Large intestine (tissue), 3 donors: ENCODE measurements around the gene TMEM161A. TPM values are rescaled to one million over a fixed set of nuclear protein-coding genes. Genes with fewer than 3 reads are reported as not detected.
A peak's percentile ranks its signal among the peaks of the same experiment; 100 is the strongest.
"Not testable (repeated sequence)": the region's sequence is repeated elsewhere in the genome, so short reads cannot be mapped to it uniquely, and the experiment has no call there.

Source experiments
- DNase-seq, 2 donors: peaks; one replicate each; pipeline versions ENCODE4 v3.0.0 to v3.0.0-alpha.2; 2013
- H3K27ac ChIP-seq: one replicate; pipeline ENCODE4 v1.5.1; 2013; ENCODE audit warnings: low read length
- H3K27me3 ChIP-seq: 2 replicates; pipeline ENCODE4 v1.6.1; 2013; ENCODE audit warnings: low read length; ENCODE audit not compliant: control insufficient read depth, insufficient read depth
- H3K36me3 ChIP-seq: 2 replicates; pipeline ENCODE4 v1.6.1; 2013; ENCODE audit warnings: low read length; ENCODE audit not compliant: control insufficient read depth, insufficient read depth
- H3K4me1 ChIP-seq: one replicate; pipeline ENCODE4 v1.6.1; 2013; ENCODE audit warnings: low read length; ENCODE audit not compliant: control insufficient read depth, insufficient read depth
- H3K4me3 ChIP-seq: one replicate; pipeline ENCODE4 v1.5.1; 2013; ENCODE audit warnings: low read length
- H3K9me3 ChIP-seq: one replicate; pipeline ENCODE4 v1.6.1; 2013; ENCODE audit warnings: mild to moderate bottlenecking, low read depth, low read length, moderate library complexity; ENCODE audit not compliant: control insufficient read depth
- WGBS: methylation state at CpG from one replicate; pipeline ENCODE4 v1.1.5; 2013; ENCODE audit warnings: low lambda C conversion rate; ENCODE audit not compliant: insufficient coverage; 5-methylcytosine and 5-hydroxymethylcytosine counted together
- polyA plus RNA-seq: library from polyadenylated mRNA; unstranded; fragments of 120-200 nt; gene quantifications from one replicate; pipeline ENCODE4 v1.2.1, GENCODE V29; 2013

Gene TMEM161A
- polyA plus RNA-seq, 1 donor = 29.0 TPM

GRCh38 chr19:19110410-19111135, 27.7 kb downstream of the TMEM161A start:
- Histone ChIP-seq H3K36me3 (peaks cover 9% of the 10 kb centered on the region), H3K27me3 (peaks cover 3% of the 10 kb centered on the region), H3K4me3 (peak overlapping the region; percentile 14), H3K27ac (no peak overlapping the region), H3K4me1 (peaks cover 20% of the 10 kb centered on the region), H3K9me3 (no peaks in the 10 kb centered on the region)
- WGBS = no CpG with 5 or more reads among the region's 66 CpGs
- peak; percentile 51 to 80 for DNase-seq

DNA sequence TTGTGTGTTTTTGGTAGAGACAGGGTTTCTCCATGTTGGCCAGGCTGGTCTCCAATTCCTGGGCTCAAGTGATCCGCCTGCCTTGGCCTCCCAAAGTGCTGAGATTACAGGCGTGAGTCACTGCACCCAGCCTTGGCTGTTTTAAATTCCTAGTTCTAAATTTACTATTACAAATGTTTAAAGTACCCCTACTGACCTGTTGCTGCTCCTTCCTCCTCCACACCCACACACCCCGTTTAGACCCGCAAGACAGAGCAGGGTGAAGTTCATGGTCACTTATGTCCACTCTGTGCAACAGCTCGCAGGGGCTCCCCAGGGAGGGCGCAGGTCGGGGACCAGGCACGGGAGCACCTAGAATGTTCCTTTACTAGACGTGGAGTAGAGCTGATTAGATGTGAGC, 28.7 kb downstream of the TMEM161A start:
- WGBS = no CpG with 5 or more reads among the region's 9 CpGs
- H3K4me1 ChIP-seq = peaks cover 25% of the 10 kb centered on the region
- H3K4me3 ChIP-seq = no peak overlapping the region
- peaks cover 9% of the 10 kb centered on the region for H3K36me3 ChIP-seq
- H3K9me3 ChIP-seq = no peaks in the 10 kb centered on the region
- no peak for DNase-seq
- no peak overlapping the region for H3K27ac ChIP-seq
- H3K27me3 ChIP-seq = peaks cover 3% of the 10 kb centered on the region

GRCh38 chr19:19107654-19108053, 30.6 kb downstream of the TMEM161A start:
- H3K27ac ChIP-seq = no peak overlapping the region
- H3K36me3 ChIP-seq = peaks cover 9% of the 10 kb centered on the region
- no peak overlapping the region for H3K4me3 ChIP-seq
- H3K4me1 ChIP-seq = peaks cover 39% of the 10 kb centered on the region
- no peaks in the 10 kb centered on the region for H3K9me3 ChIP-seq
- peaks cover 3% of the 10 kb centered on the region for H3K27me3 ChIP-seq
- no CpG with 5 or more reads among the region's 11 CpGs for WGBS
- DNase-seq = no peak

DNA sequence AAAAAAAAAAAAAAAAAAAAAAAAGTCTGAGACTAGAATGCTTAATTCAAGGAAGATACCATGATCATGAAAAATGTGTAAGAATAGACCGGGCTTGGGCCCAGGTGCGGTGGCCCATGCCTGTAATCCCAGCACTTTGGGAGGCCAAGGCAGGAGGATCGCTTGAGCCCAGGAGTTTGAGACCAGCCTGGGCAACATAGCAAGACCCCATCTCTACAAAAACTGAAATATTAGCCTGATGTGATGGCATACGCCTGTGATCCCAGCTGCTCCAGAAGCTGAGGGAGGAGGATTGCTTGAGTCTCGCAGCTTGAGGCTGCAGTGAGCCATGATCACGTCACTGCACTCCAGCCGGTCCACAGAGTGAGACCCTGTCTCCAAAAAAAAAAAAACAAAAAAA, 31.3 kb downstream of the TMEM161A start:
- not testable (repeated sequence) for H3K9me3 ChIP-seq, H3K27me3 ChIP-seq, H3K36me3 ChIP-seq, DNase-seq, H3K4me3 ChIP-seq, H3K27ac ChIP-seq
- H3K4me1 ChIP-seq = peaks cover 43% of the 10 kb centered on the region
- WGBS = no CpG with 5 or more reads among the region's 7 CpGs

- H3K27me3 ChIP-seq = peaks cover 3% of the 10 kb centered on the region
- peak overlapping the region; percentile 44 for H3K4me3 ChIP-seq
- peaks cover 50% of the 10 kb centered on the region for H3K4me1 ChIP-seq
- no CpG with 5 or more reads among the region's 25 CpGs for WGBS
- H3K27ac ChIP-seq = peak overlapping the region; percentile 57
- peaks cover 11% of the 10 kb centered on the region for H3K36me3 ChIP-seq
- no peak for DNase-seq
- no peaks in the 10 kb centered on the region for H3K9me3 ChIP-seq
Observed at GRCh38 chr19:19106056-19106551, 32.2 kb downstream of the TMEM161A start.

DNA sequence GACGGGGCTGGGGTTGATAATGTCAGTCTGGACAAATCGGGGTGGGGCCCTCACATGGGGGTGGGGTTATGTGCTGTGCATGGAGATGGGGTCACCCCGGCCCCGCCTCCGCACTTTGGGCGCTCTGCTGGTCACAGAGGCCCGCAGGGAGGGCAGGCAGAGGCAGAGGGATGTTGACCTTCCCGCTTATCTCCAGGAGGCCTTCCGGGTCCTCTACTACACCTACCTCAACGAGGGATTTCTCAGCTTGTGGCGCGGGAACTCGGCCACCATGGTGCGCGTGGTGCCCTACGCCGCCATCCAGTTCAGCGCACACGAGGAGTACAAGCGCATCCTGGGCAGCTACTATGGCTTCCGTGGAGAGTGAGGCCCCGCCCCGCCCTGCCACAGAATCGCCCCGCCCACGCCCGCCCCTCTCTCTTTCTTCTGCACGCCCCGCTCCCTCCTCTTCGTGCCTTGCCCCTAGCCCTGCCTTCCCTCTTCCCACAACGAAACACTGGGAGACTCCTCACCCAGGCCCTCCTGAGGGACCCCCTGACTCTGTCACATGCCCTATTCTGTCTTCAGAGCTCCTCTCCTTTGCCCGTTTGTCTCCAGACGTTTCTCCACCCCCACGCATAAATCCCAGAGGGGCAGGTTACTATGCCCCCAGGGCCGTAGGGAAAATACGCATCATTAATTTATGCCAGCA, 32.8 kb downstream of the TMEM161A start:
- peak overlapping the region; percentile 57 for H3K27ac ChIP-seq
- DNase-seq = peak; percentile 61 to 87
- H3K4me1 ChIP-seq = peaks cover 45% of the 10 kb centered on the region
- no peaks in the 10 kb centered on the region for H3K27me3 ChIP-seq
- H3K9me3 ChIP-seq = no peaks in the 10 kb centered on the region
- peak overlapping the region; percentile 44 for H3K4me3 ChIP-seq
- WGBS = no CpG with 5 or more reads among the region's 36 CpGs
- peaks cover 11% of the 10 kb centered on the region for H3K36me3 ChIP-seq

DNA sequence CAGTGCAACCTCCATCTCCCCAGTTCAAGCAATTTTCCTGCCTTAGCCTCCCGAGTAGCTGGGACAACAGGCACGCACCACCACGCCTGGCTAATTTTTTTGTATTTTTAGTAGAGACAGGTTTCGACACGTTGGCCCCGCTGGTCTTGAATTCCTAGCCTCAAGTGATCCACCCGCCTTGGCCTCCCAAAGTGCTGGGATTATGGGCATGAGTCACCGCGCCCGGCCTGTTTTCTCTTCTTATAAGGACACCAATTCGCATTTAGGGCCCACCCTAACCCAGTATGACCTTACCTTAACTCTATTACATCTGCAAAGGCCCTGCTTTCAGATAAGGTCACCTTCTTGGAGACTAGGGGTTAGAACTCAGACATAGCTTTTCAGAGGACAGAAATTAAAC, 35.1 kb downstream of the TMEM161A start:
- Histone ChIP-seq H3K9me3 (no peaks in the 10 kb centered on the region), H3K27ac (no peak overlapping the region), H3K36me3 (peaks cover 12% of the 10 kb centered on the region), H3K4me1 (peaks cover 51% of the 10 kb centered on the region), H3K4me3 (no peak overlapping the region), H3K27me3 (no peaks in the 10 kb centered on the region)
- no peak for DNase-seq
- WGBS = 100% methylated on average over 4 of the region's 11 CpGs

DNA sequence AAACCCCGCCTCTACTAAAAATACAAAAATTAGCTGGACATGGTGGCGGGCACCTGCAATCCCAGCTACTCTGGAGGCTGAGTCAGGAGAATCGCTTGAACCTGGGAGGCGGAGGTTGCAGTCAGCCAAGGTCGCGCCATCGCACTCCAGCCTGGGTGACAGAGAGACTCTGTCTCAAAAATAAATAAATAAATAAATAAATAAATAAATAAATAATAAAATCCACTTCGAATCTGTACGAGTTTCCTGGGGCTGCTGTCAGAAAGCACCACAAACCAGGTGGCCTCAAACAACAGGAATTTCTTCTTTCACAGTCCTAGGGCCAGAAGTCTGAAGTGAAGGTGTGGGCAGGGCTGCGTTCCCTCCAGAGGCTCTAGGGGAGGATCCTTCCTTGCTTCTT, 35.7 kb downstream of the TMEM161A start:
- not testable (repeated sequence) for DNase-seq, H3K27ac ChIP-seq
- WGBS = no CpG with 5 or more reads among the region's 10 CpGs

DNA sequence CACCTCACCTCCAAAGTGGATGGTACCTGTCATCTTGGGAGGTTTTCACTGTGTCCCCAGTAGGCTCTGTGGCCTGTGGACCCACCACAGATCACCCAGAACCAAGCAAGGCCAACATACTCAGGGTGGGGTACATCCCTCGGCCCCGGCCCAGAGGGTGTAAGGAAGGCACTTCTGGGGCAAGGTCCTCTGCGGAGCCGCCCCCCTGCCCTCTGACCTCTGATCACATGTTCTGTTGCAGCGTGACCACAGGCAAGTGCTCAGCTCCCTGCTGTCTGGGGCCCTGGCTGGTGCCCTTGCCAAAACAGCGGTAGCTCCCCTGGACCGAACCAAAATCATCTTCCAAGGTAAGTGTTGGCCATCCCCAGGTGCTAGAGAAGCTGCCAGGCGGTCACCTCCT, 36.7 kb downstream of the TMEM161A start:
- peak overlapping the region; percentile 70 for H3K27ac ChIP-seq
- peak; percentile 47 to 77 for DNase-seq
- no peaks in the 10 kb centered on the region for H3K27me3 ChIP-seq
- no peak overlapping the region for H3K4me3 ChIP-seq
- peaks cover 5% of the 10 kb centered on the region for H3K36me3 ChIP-seq
- WGBS = no CpG with 5 or more reads among the region's 8 CpGs
- H3K4me1 ChIP-seq = peaks cover 62% of the 10 kb centered on the region
- H3K9me3 ChIP-seq = no peaks in the 10 kb centered on the region

More for the DNA sequence above, 35.7 kb downstream of the TMEM161A start:
- H3K4me1 ChIP-seq = peaks cover 55% of the 10 kb centered on the region
- not testable (repeated sequence) for H3K36me3 ChIP-seq, H3K4me3 ChIP-seq, H3K9me3 ChIP-seq, H3K27me3 ChIP-seq

GRCh38 chr19:19098703-19099632, 39.3 kb downstream of the TMEM161A start:
- Histone ChIP-seq H3K27me3 (no peaks in the 10 kb centered on the region), H3K27ac (peak overlapping the region; percentile 32), H3K36me3 (peaks cover 5% of the 10 kb centered on the region), H3K4me3 (no peak overlapping the region), H3K9me3 (no peaks in the 10 kb centered on the region), H3K4me1 (peaks cover 64% of the 10 kb centered on the region)
- no CpG with 5 or more reads among the region's 18 CpGs for WGBS
- DNase-seq = peak in 1 of 2 donors; percentile 52
